Natural killer cell (primary cell): ENCODE data around the gene OPA3. TPM values are rescaled to one million over a fixed set of nuclear protein-coding genes. Genes with fewer than 3 reads are reported as not detected.

Experiments
- ATAC-seq, 3 donors: fragments of 150-1000 bp in 2 of 3; fragments of 200-7000 bp in 1 of 3; cut with Tn5 transposase; 1 replicate in 1 of 3; 2 replicates in 2 of 3; pipeline ENCODE4 v1.10.0; 2021; ENCODE audit warnings: mild to moderate bottlenecking in 2 of 3, moderate library complexity in 2 of 3
- DNase-seq, 2 donors: peaks; one replicate each; pipeline versions ENCODE4 v3.0.0 to v3.0.0-alpha.2; 2013 to 2021; ENCODE audit warnings: mixed read lengths in 1 of 2
- H3K27ac ChIP-seq: one replicate; pipeline ENCODE4 v1.5.1; 2013; ENCODE audit warnings: mild to moderate bottlenecking, low read length
- H3K27me3 ChIP-seq: one replicate; pipeline ENCODE4 v1.6.1; 2013; ENCODE audit warnings: low read length; ENCODE audit not compliant: control insufficient read depth, insufficient read depth
- H3K36me3 ChIP-seq: one replicate; pipeline ENCODE4 v1.6.1; 2013; ENCODE audit warnings: low read length; ENCODE audit not compliant: control insufficient read depth, insufficient read depth
- H3K4me1 ChIP-seq: one replicate; pipeline ENCODE4 v1.6.1; 2013; ENCODE audit warnings: low read length; ENCODE audit not compliant: control insufficient read depth, insufficient read depth
- H3K4me3 ChIP-seq: one replicate; pipeline ENCODE4 v1.5.1; 2013; ENCODE audit warnings: low read length
- H3K9me3 ChIP-seq: one replicate; pipeline ENCODE4 v1.6.1; 2013; ENCODE audit warnings: low read length; ENCODE audit not compliant: control insufficient read depth, insufficient read depth
- H3K27ac Mint-ChIP-seq, 2 donors: one replicate each; pipeline ENCODE4 v1.8.0; 2022; ENCODE audit warnings: mild to moderate bottlenecking in 2 of 2, mixed read lengths in 2 of 2, moderate library complexity in 1 of 2
- H3K27me3 Mint-ChIP-seq, 2 donors: one replicate each; pipeline ENCODE4 v1.8.0; 2022; ENCODE audit warnings: low read depth in 2 of 2, mixed read lengths in 2 of 2
- H3K36me3 Mint-ChIP-seq: one replicate; pipeline ENCODE4 v1.8.0; 2022; ENCODE audit warnings: mixed read lengths
- H3K4me1 Mint-ChIP-seq, 2 donors: one replicate each; pipeline ENCODE4 v1.8.0; 2022; ENCODE audit warnings: mixed read lengths in 2 of 2
- H3K4me3 Mint-ChIP-seq: one replicate; pipeline ENCODE4 v1.8.0; 2022; ENCODE audit warnings: mild to moderate bottlenecking, moderate library complexity, mixed read lengths
- H3K9me3 Mint-ChIP-seq, 2 donors: one replicate each; pipeline ENCODE4 v1.8.0; 2022; ENCODE audit warnings: mixed read lengths in 2 of 2
- CTCF ChIP-seq: fragments of 200-600 bp; IDR thresholded peaks from one replicate; pipeline ENCODE4 v1.8.0; 2022; ENCODE audit warnings: antibody characterized with exemption
- WGBS: methylation state at CpG from one replicate; pipeline ENCODE4 v1.1.7; 2013; ENCODE audit warnings: missing lambda C conversion rate; ENCODE audit not compliant: insufficient coverage; 5-methylcytosine and 5-hydroxymethylcytosine counted together
- intact Hi-C: fragments of 100-400 bp; cut with micrococcal nuclease; formaldehyde crosslinking; loops from one replicate; pipeline ENCODE4 v1.14.2; 2022
- total RNA-seq, 4 donors: library from RNA; stranded (reverse); fragments of 120-200 nt in 1 of 4; gene quantifications; one replicate each; pipeline versions ENCODE4 v1.2.3 to v1.2.4, GENCODE V29; 2013 to 2022

OPA3 gene
- total RNA-seq, 3 donors from 2014 or later (not counting 1 experiment from before 2014, with no cell fraction given) = 8.2 to 10.4 (median 9.0) TPM

- Mint-ChIP-seq H3K4me1 (peaks cover 4 to 10% of the 10 kb centered on the region in 2 donors), H3K27ac (no peak overlapping the region), H3K4me3 (no peak overlapping the region), H3K27me3 (no peaks in the 10 kb centered on the region), H3K36me3 (no peaks in the 10 kb centered on the region), H3K9me3 (no peaks in the 10 kb centered on the region)
- no peak for TF ChIP-seq CTCF
- WGBS = 98% methylated on average over 34 of the region's 34 CpGs
- ATAC-seq = no peak
- Histone ChIP-seq H3K4me3 (no peak overlapping the region), H3K27me3 (no peaks in the 10 kb centered on the region), H3K27ac (no peak overlapping the region), H3K4me1 (peaks cover 5% of the 10 kb centered on the region), H3K36me3 (peaks cover 3% of the 10 kb centered on the region), H3K9me3 (no peaks in the 10 kb centered on the region)
- intact Hi-C loops = no loop called here
- DNase-seq = no peak
These were observed 31.1 kb downstream of the OPA3 start for GRCh38 chr19:45553464-45553863.

- Histone ChIP-seq H3K27me3 (no peaks in the 10 kb centered on the region), H3K27ac (no peak overlapping the region), H3K36me3 (peaks cover 1% of the 10 kb centered on the region), H3K9me3 (no peaks in the 10 kb centered on the region), H3K4me1 (no peaks in the 10 kb centered on the region), H3K4me3 (no peak overlapping the region)
- intact Hi-C loops = no loop called here
- TF ChIP-seq CTCF = no peak
- Mint-ChIP-seq H3K4me3 (no peak overlapping the region), H3K4me1 (no peaks in the 10 kb centered on the region), H3K9me3 (no peaks in the 10 kb centered on the region), H3K27ac (no peak overlapping the region), H3K27me3 (no peaks in the 10 kb centered on the region), H3K36me3 (no peaks in the 10 kb centered on the region)
- ATAC-seq = no peak
- DNase-seq = no peak
- WGBS = 88% methylated on average over 9 of the region's 9 CpGs
These were observed 36.5 kb downstream of the OPA3 start for GRCh38 chr19:45547965-45548609.

- no peaks in the 10 kb centered on the region for H3K36me3 ChIP-seq
- no peaks in the 10 kb centered on the region for H3K36me3 Mint-ChIP-seq
- H3K4me1 Mint-ChIP-seq = no peaks in the 10 kb centered on the region
- DNase-seq (no peak), ATAC-seq (no peak)
- no peaks in the 10 kb centered on the region for H3K4me1 ChIP-seq
- H3K9me3 ChIP-seq = no peaks in the 10 kb centered on the region
- WGBS = 88% methylated on average over 10 of the region's 10 CpGs
- H3K4me3 ChIP-seq = no peak overlapping the region
- H3K9me3 Mint-ChIP-seq = no peaks in the 10 kb centered on the region
- no peaks in the 10 kb centered on the region for H3K27me3 ChIP-seq
- no peak for TF ChIP-seq CTCF
- intact Hi-C loops = no loop called here
- H3K27ac Mint-ChIP-seq = no peak overlapping the region
- H3K4me3 Mint-ChIP-seq = no peak overlapping the region
- H3K27me3 Mint-ChIP-seq = no peaks in the 10 kb centered on the region
- no peak overlapping the region for H3K27ac ChIP-seq
These were observed 37.3 kb downstream of the OPA3 start for GRCh38 chr19:45547211-45547770.

- DNase-seq (no peak), ATAC-seq (no peak)
- Histone ChIP-seq H3K36me3 (no peaks in the 10 kb centered on the region), H3K27ac (no peak overlapping the region), H3K4me1 (no peaks in the 10 kb centered on the region), H3K27me3 (no peaks in the 10 kb centered on the region), H3K4me3 (no peak overlapping the region), H3K9me3 (no peaks in the 10 kb centered on the region)
- WGBS = 91% methylated on average over 7 of the region's 7 CpGs
- no peak for TF ChIP-seq CTCF
- no peak overlapping the region for H3K27ac Mint-ChIP-seq
- no peaks in the 10 kb centered on the region for H3K4me1 Mint-ChIP-seq
- H3K9me3 Mint-ChIP-seq = no peaks in the 10 kb centered on the region
- intact Hi-C loops = no loop called here
- no peak overlapping the region for H3K4me3 Mint-ChIP-seq
- no peaks in the 10 kb centered on the region for H3K36me3 Mint-ChIP-seq
- no peaks in the 10 kb centered on the region for H3K27me3 Mint-ChIP-seq
These were observed 42.4 kb downstream of the OPA3 start for GRCh38 chr19:45542234-45542668.
